ENCODE measurements around the gene WBP11.

The WBP11 gene

GRCh38 chr12:14756334-14757143 lies 46.7 kb downstream of the WBP11 start:
- Histone ChIP-seq H3K4me2 (ENCODE audit: low read length) (no peak overlapping the region), H4K20me1 (ENCODE audit: insufficient read depth, low read length) (no peaks in the 10 kb centered on the region), H3K9ac (ENCODE audit: low read length) (no peak overlapping the region), H3K9me2 (ENCODE audit: low read depth, low read length) (no peaks in the 10 kb centered on the region), H3K36me3 (ENCODE audit: insufficient read depth, low read length) (no peaks in the 10 kb centered on the region), H3F3A (ENCODE audit: insufficient read depth, low read length) (no peaks in the 10 kb centered on the region), H3K27me3 (ENCODE audit: insufficient read depth, low read length) (no peaks in the 10 kb centered on the region), H2AFZ (ENCODE audit: low read length) (no peak overlapping the region), H3K79me2 (ENCODE audit: insufficient read depth, low read length) (no peaks in the 10 kb centered on the region), H3K4me3 (ENCODE audit: low read depth, low read length, poor library complexity, severe bottlenecking) (no peak overlapping the region), H3K4me1 (ENCODE audit: insufficient read depth, low read length, severe bottlenecking) (no peaks in the 10 kb centered on the region), H3K9me3 (ENCODE audit: low read length) (no peaks in the 10 kb centered on the region), H3K27ac (ENCODE audit: low read depth, low read length, poor library complexity, severe bottlenecking) (no peak overlapping the region)
- TF ChIP-seq EZH2 (IDR thresholded peaks at IDR 0.05; ENCODE audit: borderline replicate concordance, low read length) (no peak), CTCF (IDR thresholded peaks at IDR 0.05; ENCODE audit: low read length) (peak; percentile 62; the same call in 1 of the 2 replicates)

GRCh38 chr12:14751986-14752385 lies 51.3 kb downstream of the WBP11 start:
- Histone ChIP-seq H3K9ac (ENCODE audit: low read length) (no peak overlapping the region), H3K9me3 (ENCODE audit: low read length) (no peaks in the 10 kb centered on the region), H3K9me2 (ENCODE audit: low read depth, low read length) (no peaks in the 10 kb centered on the region), H3K27ac (ENCODE audit: low read depth, low read length, poor library complexity, severe bottlenecking) (no peak overlapping the region), H2AFZ (ENCODE audit: low read length) (no peak overlapping the region), H3K4me1 (ENCODE audit: insufficient read depth, low read length, severe bottlenecking) (no peaks in the 10 kb centered on the region), H3K4me2 (ENCODE audit: low read length) (no peak overlapping the region), H3F3A (ENCODE audit: insufficient read depth, low read length) (no peaks in the 10 kb centered on the region), H3K79me2 (ENCODE audit: insufficient read depth, low read length) (no peaks in the 10 kb centered on the region), H3K36me3 (ENCODE audit: insufficient read depth, low read length) (no peaks in the 10 kb centered on the region), H3K4me3 (ENCODE audit: low read depth, low read length, poor library complexity, severe bottlenecking) (no peak overlapping the region), H3K27me3 (ENCODE audit: insufficient read depth, low read length) (no peaks in the 10 kb centered on the region), H4K20me1 (ENCODE audit: insufficient read depth, low read length) (no peaks in the 10 kb centered on the region)
- TF ChIP-seq EZH2 (IDR thresholded peaks at IDR 0.05; ENCODE audit: borderline replicate concordance, low read length), result no peak
- TF ChIP-seq CTCF (IDR thresholded peaks at IDR 0.05; ENCODE audit: low read length), result no peak

- H3K9ac ChIP-seq (ENCODE audit: low read length), result no peak overlapping the region
- no peaks in the 10 kb centered on the region for H3F3A ChIP-seq (ENCODE audit: insufficient read depth, low read length)
- 0 out of 2 replicates have a peak, but pooled peaks cover 3% of the 10 kb centered on the region for H3K27me3 ChIP-seq (ENCODE audit: insufficient read depth, low read length)
- no peak overlapping the region for H3K4me2 ChIP-seq (ENCODE audit: low read length)
- H3K36me3 ChIP-seq (ENCODE audit: insufficient read depth, low read length), result no peaks in the 10 kb centered on the region
- no peaks in the 10 kb centered on the region for H3K9me2 ChIP-seq (ENCODE audit: low read depth, low read length)
- H3K9me3 ChIP-seq (ENCODE audit: low read length), result no peaks in the 10 kb centered on the region
- TF ChIP-seq CTCF (IDR thresholded peaks at IDR 0.05; ENCODE audit: low read length) (no peak), EZH2 (IDR thresholded peaks at IDR 0.05; ENCODE audit: borderline replicate concordance, low read length) (no peak)
- no peaks in the 10 kb centered on the region for H4K20me1 ChIP-seq (ENCODE audit: insufficient read depth, low read length)
- no peaks in the 10 kb centered on the region for H3K79me2 ChIP-seq (ENCODE audit: insufficient read depth, low read length)
- H3K27ac ChIP-seq (ENCODE audit: low read depth, low read length, poor library complexity, severe bottlenecking), result no peak overlapping the region
- H3K4me1 ChIP-seq (ENCODE audit: insufficient read depth, low read length, severe bottlenecking), result no peaks in the 10 kb centered on the region
- no peak overlapping the region for H2AFZ ChIP-seq (ENCODE audit: low read length)
- H3K4me3 ChIP-seq (ENCODE audit: low read depth, low read length, poor library complexity, severe bottlenecking), result no peak overlapping the region
Observed at GRCh38 chr12:14743061-14743460, 60.2 kb downstream of the WBP11 start.

Measured in OCI-LY1 (cell line).